ENCODE results near the gene FOXP1. TPM values are rescaled to one million over a fixed set of nuclear protein-coding genes. Genes with fewer than 3 reads are reported as not detected.

FOXP1 gene
- total and polyA plus RNA-seq, 2 of the 8 experiments (the other 6 are each of a cell fraction or from before 2014, with no cell fraction given), result 13.9 to 25.4 TPM

- POLR2A ChIA-PET (ENCODE audit: partially characterized antibody), result no interaction called here
- no peaks in the 10 kb centered on the region for H3K9me3 ChIP-seq (ENCODE audit: insufficient read depth in 2 of 2, low read depth in 1 of 2, low read length in 1 of 2)
- no peak overlapping the region for H2BK20ac ChIP-seq (ENCODE audit: low read length)
- peaks cover 0 to 2% of the 10 kb centered on the region in 2 experiments for H4K20me1 ChIP-seq (replicated peaks in 1 of 2; ENCODE audit: control insufficient read depth in 1 of 2, insufficient read depth in 2 of 2, low read length in 2 of 2)
- no peak overlapping the region for H2BK12ac ChIP-seq (ENCODE audit: low read depth, low read length)
- H3K23ac ChIP-seq (ENCODE audit: insufficient read length), result no peak overlapping the region
- H3K79me1 ChIP-seq (ENCODE audit: low read depth, low read length), result peaks cover 4% of the 10 kb centered on the region; the same call in 1 of the 2 replicates
- H3K9ac ChIP-seq (replicated peaks in 1 of 4; ENCODE audit: extremely low read depth in 1 of 4, low read depth in 3 of 4, low read length in 3 of 4), result no peak overlapping the region
- no peak overlapping the region for H4K8ac ChIP-seq (ENCODE audit: extremely low read depth, insufficient read depth, low read length)
- no peak for FAIRE-seq
- H3K4me1 ChIP-seq (replicated peaks in 1 of 4; ENCODE audit: control insufficient read depth in 3 of 4, insufficient read depth in 4 of 4, low read length in 3 of 4), result no peaks in the 10 kb centered on the region
- H3K27ac ChIP-seq (ENCODE audit: low read depth, low read length), result no peak overlapping the region
- H3K79me2 ChIP-seq (ENCODE audit: control insufficient read depth in 1 of 2, insufficient read depth in 2 of 2, low read length in 2 of 2), result peaks cover 0 to 13% of the 10 kb centered on the region in 2 experiments; a peak in 1 of 4 replicates
- no peak overlapping the region for H2BK5ac ChIP-seq (ENCODE audit: low read depth, low read length)
- H4K5ac ChIP-seq (ENCODE audit: insufficient read length, low read depth, low read length), result no peak overlapping the region
- DNase-seq (ENCODE audit: low read depth in 1 of 2, low spot score in 2 of 2), result no peak
- H3K23me2 ChIP-seq (ENCODE audit: low read depth, low read length), result no peaks in the 10 kb centered on the region
- H2BK120ac ChIP-seq (replicated peaks; ENCODE audit: low read depth, low read length), result no peak overlapping the region
- no peak overlapping the region for H3K14ac ChIP-seq (ENCODE audit: insufficient read length)
- no peak overlapping the region for H3K56ac ChIP-seq (replicated peaks; ENCODE audit: insufficient read length, low read depth, low read length)
- no peak overlapping the region for H3K18ac ChIP-seq (ENCODE audit: extremely low read depth, low read length)
- no peak overlapping the region for H2BK15ac ChIP-seq (ENCODE audit: low read length)
- H3K4me3 ChIP-seq (ENCODE audit: extremely low read depth in 1 of 4, insufficient read depth in 2 of 4, low read depth in 3 of 4, low read length in 4 of 4), result no peak overlapping the region
- 92% methylated on average over 4 of the region's 4 CpGs; no CpG with 5 or more reads in 1 of the 2 experiments for WGBS, 2 experiments (ENCODE audit: extremely low coverage in 1 of 2, insufficient coverage in 1 of 2, insufficient read length in 1 of 2, insufficient replicate concordance in 2 of 2, low coverage in 1 of 2, low lambda C conversion rate in 2 of 2, missing lambda C conversion rate in 1 of 2)
- H3K4ac ChIP-seq (replicated peaks; ENCODE audit: insufficient read length, low read depth, low read length), result no peak overlapping the region
- no peak overlapping the region for H2AFZ ChIP-seq (ENCODE audit: low read length)
- H2AK5ac ChIP-seq (ENCODE audit: low read depth, low read length), result no peak overlapping the region
- H3K36me3 ChIP-seq (ENCODE audit: control insufficient read depth in 2 of 4, insufficient read depth in 4 of 4, low read length in 3 of 4), result no peaks in the 10 kb centered on the region
- no peak overlapping the region for H4K91ac ChIP-seq (replicated peaks; ENCODE audit: insufficient read length, low read length)
- H3K27me3 ChIP-seq (replicated peaks in 1 of 4; ENCODE audit: control insufficient read depth in 3 of 4, extremely low read depth in 1 of 4, insufficient read depth in 3 of 4, low read length in 3 of 4), result no peaks in the 10 kb centered on the region
- CTCF ChIA-PET (ENCODE audit: partially characterized antibody), result no interaction called here
- no peak overlapping the region for H3K4me2 ChIP-seq (ENCODE audit: insufficient read depth in 1 of 2, low read depth in 2 of 2, low read length in 2 of 2)
- TF ChIP-seq FOSL1 (IDR thresholded peaks at IDR 0.05; ENCODE audit: insufficient read depth, low read depth, low read length) (no peak), HDAC6 (IDR thresholded peaks at IDR 0.05; ENCODE audit: low read depth, low read length) (no peak), BACH1 (IDR thresholded peaks at IDR 0.05; ENCODE audit: low read length) (no peak), RBBP5 (IDR thresholded peaks at IDR 0.05; ENCODE audit: borderline replicate concordance, low read depth, low read length) (no peak), SIN3A (conservative IDR thresholded peaks at IDR 0.05 in 1 of 2, IDR thresholded peaks at IDR 0.05 in 1 of 2; ENCODE audit: low read depth in 1 of 2, low read length in 2 of 2) (no peak)
Measured at GRCh38 chr3:71273453-71273852, 310.1 kb downstream of the FOXP1 start.

All from H1 (cell line).